ENCODE results near the gene SPDYE1. TPM values are rescaled to one million over a fixed set of nuclear protein-coding genes. Genes with fewer than 3 reads are reported as not detected.
"Not testable (repeated sequence)": the region's sequence is repeated elsewhere in the genome, so short reads cannot be mapped to it uniquely, and the experiment has no call there.

SPDYE1 gene
- not detected for total RNA-seq
- long read RNA-seq, partial matches to known transcripts = 0 of 4 reads
- long read RNA-seq, other reads (novel, unspliced or antisense) = 4 of 4 reads

DNA sequence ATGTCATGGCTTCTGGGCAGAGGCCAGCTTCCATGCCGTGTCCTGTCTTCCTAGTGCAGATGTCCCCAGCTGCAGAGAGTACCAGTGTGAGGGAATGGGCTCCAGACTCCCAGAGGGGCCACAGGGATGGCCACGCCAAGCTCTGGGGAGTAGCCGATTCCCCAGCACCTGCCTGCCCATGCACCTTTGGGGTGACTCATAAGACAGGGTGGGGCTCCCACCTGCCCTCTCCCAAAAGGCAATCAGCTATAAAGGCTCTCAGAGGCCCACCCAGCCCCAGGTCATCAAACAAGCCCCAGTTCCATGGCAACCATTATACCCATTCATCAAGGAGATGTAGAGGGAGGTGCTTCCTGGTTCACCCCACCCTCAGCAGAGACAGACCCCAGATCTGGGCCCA, at the start of gene SPDYE1:
SPDYE1 (plus strand) TSS at position 366 of the 400 bp plus-strand sequence. CDS start 2,053 bp downstream, outside the sequence.
- DNase-seq; intact Hi-C loops (cut with DNase I, micrococcal nuclease): not testable (repeated sequence)
- ATAC-seq = peak; percentile 11

- DNase-seq (no peak), ATAC-seq (no peak)
- intact Hi-C loops (cut with DNase I, micrococcal nuclease) = no loop called here
These were observed 45.7 kb upstream of the SPDYE1 start for GRCh38 chr7:43952028-43952427.

DNA sequence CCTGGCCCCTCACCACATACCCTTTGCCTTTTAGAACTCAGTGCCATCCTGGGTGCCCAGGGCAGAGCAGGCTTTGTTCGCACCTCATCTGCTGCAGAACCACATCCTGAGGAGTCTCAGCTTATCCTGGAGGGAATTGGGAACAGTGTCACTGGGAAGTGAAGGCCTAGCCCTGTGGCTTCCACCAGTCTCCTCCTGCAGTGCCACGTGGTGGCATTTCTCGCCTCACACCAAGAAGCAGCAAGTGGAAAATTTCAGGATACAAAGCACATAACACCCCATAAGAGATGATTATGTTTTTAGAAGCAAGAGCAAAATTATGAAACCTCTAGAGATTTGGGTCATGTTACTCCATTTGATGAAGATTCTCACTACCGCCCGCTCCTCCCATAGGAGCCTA, 44.6 kb upstream of the SPDYE1 start:
- ATAC-seq (no peak), DNase-seq (no peak)
- intact Hi-C loops (cut with DNase I, micrococcal nuclease) = no loop called here

DNA sequence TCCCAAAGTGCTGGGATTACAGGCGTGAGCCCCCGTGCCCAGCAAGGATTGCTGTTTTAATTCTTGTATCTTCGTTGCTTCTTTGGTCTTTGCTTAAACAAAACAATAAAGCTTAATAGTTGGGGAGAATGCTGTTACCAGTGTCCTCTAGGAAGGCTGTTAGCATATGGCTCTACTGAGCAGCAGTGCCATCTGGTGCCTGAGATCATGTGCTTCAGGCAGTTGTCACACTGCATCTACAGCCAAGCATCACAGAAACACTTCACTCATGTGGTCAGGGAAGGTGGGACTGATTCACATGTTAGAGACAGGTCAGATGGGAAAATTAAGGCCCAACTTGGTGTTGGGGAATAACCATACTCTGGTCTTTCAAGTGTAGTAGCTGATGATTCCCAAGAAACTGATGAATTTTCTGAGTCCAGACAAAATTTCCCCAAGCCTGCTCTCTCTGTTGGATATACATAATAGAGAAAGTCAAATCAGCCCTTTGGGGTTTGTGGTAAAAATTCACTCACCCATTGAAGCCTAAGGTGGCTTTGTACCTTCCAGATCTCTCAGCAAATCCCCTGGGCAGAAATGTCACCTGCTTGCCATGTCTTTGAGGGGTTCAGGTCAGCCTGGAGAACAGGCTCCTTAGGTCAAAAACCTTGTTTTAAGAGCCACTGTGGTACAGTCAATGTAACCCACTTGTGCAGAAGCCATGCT, 43.0 kb upstream of the SPDYE1 start:
- intact Hi-C loops (cut with DNase I, micrococcal nuclease) = no loop called here
- ATAC-seq (peak; percentile 94), DNase-seq (peak in 1 of 2 donors; percentile 37)

- ATAC-seq = no peak
- intact Hi-C loops (cut with DNase I, micrococcal nuclease) = no loop called here
- no peak for DNase-seq
These were observed 41.7 kb upstream of the SPDYE1 start for GRCh38 chr7:43956027-43956426.

GRCh38 chr7:43960933-43961332, 36.8 kb upstream of the SPDYE1 start:
- DNase-seq = no peak
- no peak for ATAC-seq

DNA sequence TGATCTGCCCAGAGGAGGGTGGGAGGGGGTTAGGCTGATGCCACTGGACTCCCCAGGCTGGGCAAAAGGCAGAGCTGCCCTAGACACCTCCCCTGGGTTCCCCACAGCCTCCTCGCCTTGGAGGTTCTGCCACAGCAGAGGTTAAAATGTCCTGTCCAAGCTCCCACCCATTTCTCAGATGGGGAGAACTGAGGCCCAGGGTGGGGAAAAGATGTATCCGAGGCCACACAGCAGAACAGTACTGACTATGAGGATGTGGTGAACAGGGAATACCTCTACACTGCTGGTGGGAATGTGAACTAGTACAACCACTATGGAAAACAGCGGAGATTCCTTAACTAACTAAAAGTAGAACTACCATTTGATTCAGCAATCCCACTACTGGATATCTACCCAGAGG, 31.3 kb upstream of the SPDYE1 start:
- ATAC-seq; intact Hi-C loops (cut with DNase I, micrococcal nuclease); DNase-seq: not testable (repeated sequence)

More at GRCh38 chr7:43960933-43961332, 36.8 kb upstream of the SPDYE1 start:
- intact Hi-C loops (cut with DNase I, micrococcal nuclease) = no loop called here

GRCh38 chr7:43968172-43969040, 29.3 kb upstream of the SPDYE1 start:
- not testable (repeated sequence) for ATAC-seq

GRCh38 chr7:43969586-43969985, 28.1 kb upstream of the SPDYE1 start:
- ATAC-seq; DNase-seq; intact Hi-C loops (cut with DNase I, micrococcal nuclease): not testable (repeated sequence)

More at GRCh38 chr7:43968172-43969040, 29.3 kb upstream of the SPDYE1 start:
- DNase-seq; intact Hi-C loops (cut with DNase I, micrococcal nuclease): not testable (repeated sequence)

DNA sequence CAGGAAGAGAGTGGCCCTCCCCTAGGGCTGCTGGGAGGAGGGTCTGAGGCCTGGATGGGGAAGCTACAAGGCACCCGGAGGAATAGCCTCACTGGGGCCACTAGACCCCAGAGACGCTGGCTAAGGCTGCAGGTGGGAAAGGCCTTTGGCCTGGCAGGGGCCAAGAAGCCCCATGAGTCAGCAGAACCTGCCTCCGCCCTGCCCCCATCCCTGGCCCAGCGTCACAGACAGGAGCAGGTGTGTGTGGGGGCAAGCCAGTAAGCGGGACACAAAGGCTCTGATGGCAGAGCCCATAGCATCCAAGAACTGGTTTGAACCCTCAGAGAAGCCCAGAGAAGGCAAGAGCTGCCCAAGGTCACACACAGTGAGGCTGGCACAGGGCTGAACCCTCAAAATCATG, 27.0 kb upstream of the SPDYE1 start:
- ATAC-seq; intact Hi-C loops (cut with DNase I, micrococcal nuclease); DNase-seq: not testable (repeated sequence)

DNA sequence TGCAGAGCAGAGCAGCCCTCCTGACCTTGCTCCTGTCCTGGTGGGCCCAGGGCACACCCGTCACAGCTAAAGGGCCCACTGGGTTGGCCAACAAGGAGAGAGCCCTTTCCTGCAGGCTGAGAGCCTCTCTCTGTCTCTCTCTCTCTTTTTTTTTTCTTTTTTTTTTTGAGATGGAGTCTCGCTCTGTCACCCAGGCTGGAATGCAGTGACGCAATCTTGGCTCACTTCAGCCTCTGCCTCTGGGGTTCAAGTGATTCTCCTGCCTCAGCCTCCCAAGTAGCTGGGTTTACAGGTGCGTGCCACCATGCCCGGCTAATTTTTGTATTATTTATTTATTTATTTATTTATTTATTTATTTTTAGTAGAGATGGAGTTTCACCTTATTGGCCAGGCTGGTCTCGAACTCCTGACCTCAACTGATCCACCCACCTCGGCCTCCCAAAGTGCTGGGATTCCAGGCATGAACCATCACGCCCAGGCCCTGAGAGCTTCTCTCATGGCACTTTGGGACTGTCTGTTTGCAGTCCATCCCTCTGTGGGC, 23.6 kb upstream of the SPDYE1 start:
- ATAC-seq; DNase-seq; intact Hi-C loops (cut with DNase I, micrococcal nuclease): not testable (repeated sequence)

- DNase-seq; ATAC-seq; intact Hi-C loops (cut with DNase I, micrococcal nuclease): not testable (repeated sequence)
These were observed 22.8 kb upstream of the SPDYE1 start for GRCh38 chr7:43974725-43975482.

DNA sequence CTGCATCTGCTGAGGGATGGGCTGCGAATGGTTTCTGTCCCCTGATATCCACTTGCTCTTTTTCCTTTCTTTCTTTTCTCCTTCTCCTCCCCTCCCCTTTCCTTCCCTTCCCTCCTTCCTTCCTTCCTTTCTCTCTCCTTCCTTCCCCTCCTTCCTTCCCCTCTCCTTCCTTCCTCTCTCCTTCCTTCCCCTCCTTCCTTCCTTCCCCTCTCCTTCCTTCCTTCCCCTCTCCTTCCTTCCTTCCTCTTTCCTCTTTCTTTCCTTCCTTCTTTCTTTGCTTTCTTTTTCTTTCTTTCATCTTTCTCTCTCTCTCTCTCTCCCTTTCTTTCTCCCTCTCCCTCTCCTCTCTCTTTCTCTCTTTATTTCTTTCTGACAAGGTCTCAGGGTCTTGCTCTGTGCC, 20.2 kb upstream of the SPDYE1 start:
- intact Hi-C loops (cut with DNase I, micrococcal nuclease) = no loop called here
- ATAC-seq (no peak), DNase-seq (no peak)

DNA sequence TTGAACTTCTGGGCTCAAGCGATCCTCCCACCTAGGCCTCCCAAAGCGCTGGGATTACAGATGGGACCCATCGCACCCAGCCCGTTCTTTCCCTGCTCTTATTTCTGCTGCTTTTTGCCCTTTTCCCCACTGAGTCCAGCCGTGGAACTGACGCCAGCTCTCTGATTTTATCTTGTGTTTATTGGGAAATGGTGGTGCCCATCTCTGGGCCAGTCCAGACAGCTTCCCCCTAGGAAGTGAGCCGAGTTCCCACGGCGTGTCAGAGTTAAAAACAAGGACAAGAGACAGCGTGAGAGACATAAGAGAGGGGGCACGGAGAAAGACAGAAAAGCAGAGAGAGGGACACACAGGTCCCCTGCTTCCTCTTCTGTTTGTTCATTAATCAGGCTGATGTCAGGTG, 19.6 kb upstream of the SPDYE1 start:
- intact Hi-C loops (cut with DNase I, micrococcal nuclease); DNase-seq; ATAC-seq: not testable (repeated sequence)

- peak in 1 of 2 donors; percentile 23 for DNase-seq
- peak; percentile 69 for ATAC-seq
- intact Hi-C loops (cut with DNase I, micrococcal nuclease) = not testable (repeated sequence)
These were observed 14.8 kb upstream of the SPDYE1 start for GRCh38 chr7:43982848-43983247.

- intact Hi-C loops (cut with DNase I, micrococcal nuclease); DNase-seq; ATAC-seq: not testable (repeated sequence)
These were observed 14.0 kb upstream of the SPDYE1 start for GRCh38 chr7:43983736-43984135.

DNA sequence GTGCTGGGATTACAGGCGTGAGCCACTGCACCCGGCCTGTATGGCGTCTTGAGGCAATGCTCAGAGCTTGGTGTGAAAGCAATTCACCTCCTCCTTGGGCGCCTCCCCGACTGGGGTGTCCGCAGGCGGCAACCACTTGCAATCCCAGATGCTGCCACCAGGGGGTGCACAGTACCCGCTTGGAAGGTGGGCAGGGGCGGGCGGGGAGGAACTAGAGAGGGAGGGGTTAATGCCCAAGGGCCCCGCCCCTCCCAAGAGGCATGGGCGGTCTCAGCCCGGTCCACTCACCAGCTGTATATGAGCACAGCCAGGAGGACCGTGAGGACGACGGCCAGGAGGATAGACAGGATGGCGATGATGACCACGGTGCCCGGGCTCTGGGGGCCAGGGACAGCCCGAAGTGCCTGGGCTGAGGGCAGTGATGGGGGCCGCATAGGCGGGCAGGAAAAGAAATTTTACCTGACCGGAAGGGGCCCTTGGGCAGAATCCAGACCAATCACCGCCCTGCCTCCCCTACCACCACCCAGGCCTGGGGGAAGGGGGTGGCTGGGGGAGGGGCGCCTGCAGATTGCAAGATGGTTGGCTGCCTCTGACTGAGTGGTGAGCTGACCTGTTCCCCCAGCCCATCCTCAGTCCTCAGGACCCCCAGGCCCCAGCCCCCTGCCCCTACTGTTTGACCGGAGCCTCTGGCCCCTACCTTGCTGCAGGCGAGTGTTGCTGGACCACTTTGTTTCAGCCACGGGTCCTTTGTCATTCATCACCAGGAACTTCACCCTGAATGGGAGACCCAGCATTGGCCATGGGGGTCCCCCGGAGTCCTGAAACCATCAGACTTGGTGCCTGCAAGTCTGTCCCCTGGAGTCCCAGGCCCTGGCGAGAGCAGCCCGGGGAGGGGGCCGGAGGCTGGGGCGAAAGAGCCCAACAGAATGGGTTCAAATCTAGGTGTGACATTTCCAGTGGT, 11.5 kb upstream of the SPDYE1 start:
- intact Hi-C loops (cut with DNase I, micrococcal nuclease) = not testable (repeated sequence)
- ATAC-seq = peak; percentile 65

More for the DNA sequence above, 11.5 kb upstream of the SPDYE1 start:
- DNase-seq = peak; percentile 46 to 87

Measured in left colon (tissue), 2 donors.